Heart left ventricle (tissue), 13 donors: ENCODE measurements around the gene APOA1.

Experiments
- CTCF ChIP-seq, 12 donors: fragments of 200-600 bp; sonication (generic) in 4 of 12; IDR thresholded peaks; one replicate each; pipeline versions ENCODE4 v1.5.0 to v1.8.0; 2018 to 2022; ENCODE audit warnings: antibody characterized with exemption in 12 of 12, mild to moderate bottlenecking in 5 of 12
- POLR2A ChIP-seq, 2 donors: fragments of 450-650 bp; IDR thresholded peaks; one replicate each; pipeline ENCODE4 v1.6.1; 2017; ENCODE audit warnings: antibody characterized with exemption in 2 of 2, mild to moderate bottlenecking in 2 of 2, moderate library complexity in 2 of 2
- donor health status: ischemic (EF 13 %, LVEDD 7.1; RV severe dilation, severe dysfunction).
- donor health status: DM: no; HTN: yes; CAD: no.
- donor health status: DM: no; HTN: no; CAD: no.
- donor health status: ischemic (EF 25% LVEDD 6.9; RV normal size, moderate dysfunction).
- donor health status: ischemic (EF 25% LVEDD 5.7; RV mildly dilated, moderate dysfunction).
- donor health status: ischemic (EF 35%, LVEDD 5.7; RV mildly dilated, moderate dysfunction).
- donor health status: nonischemic (EF 11% LVEDD 7.7; RV severe dilation, severe dysfunction).
- donor health status: DM: yes; HTN: yes; CAD: no.
- donor health status: PGD.
- donor health status: ischemic (EF 29% LVEDD 5.4; RV normal size, mild dysfunction).
- donor health status: nonischemic (EF 23%, LVEDD 6.1; RV moderate dilation, normal function).

- TF ChIP-seq CTCF (IDR thresholded peaks at IDR 0.05) (no peak), POLR2A (IDR thresholded peaks at IDR 0.05) (no peak)
Measured at GRCh38 chr11:116842117-116842516, 4.7 kb upstream of the APOA1 start.
